Duodenal mucosa (tissue), 2 donors: ENCODE results near the gene SOCS1.
A peak's percentile ranks its signal among the peaks of the same experiment; 100 is the strongest.

Source experiments
- H3K27ac ChIP-seq: one replicate; pipeline ENCODE4 v1.7.0; 2013; ENCODE audit warnings: low read depth, low read length
- H3K27me3 ChIP-seq, 2 donors: one replicate each; pipeline ENCODE4 v1.7.0; 2013; ENCODE audit warnings: low read length in 2 of 2, control low read depth in 1 of 2; ENCODE audit not compliant: insufficient read depth in 2 of 2, control insufficient read depth in 1 of 2
- H3K36me3 ChIP-seq, 2 donors: one replicate each; pipeline ENCODE4 v1.7.0; 2013; ENCODE audit warnings: low read length in 2 of 2, control low read depth in 1 of 2; ENCODE audit not compliant: insufficient read depth in 2 of 2, control insufficient read depth in 1 of 2
- H3K4me1 ChIP-seq, 2 donors: one replicate each; pipeline ENCODE4 v1.7.0; 2013; ENCODE audit warnings: low read length in 2 of 2, control low read depth in 1 of 2; ENCODE audit not compliant: insufficient read depth in 2 of 2, control insufficient read depth in 1 of 2
- H3K4me3 ChIP-seq, 2 donors: one replicate each; pipeline ENCODE4 v1.7.0; 2013; ENCODE audit warnings: low read length in 2 of 2, low read depth in 1 of 2
- H3K9ac ChIP-seq, 2 donors: one replicate each; pipeline ENCODE4 v1.7.0; 2013; ENCODE audit warnings: low read length in 2 of 2, low read depth in 1 of 2
- H3K9me3 ChIP-seq, 2 donors: one replicate each; pipeline ENCODE4 v1.7.0; 2013; ENCODE audit warnings: low read length in 2 of 2, control low read depth in 1 of 2; ENCODE audit not compliant: control insufficient read depth in 1 of 2

Gene SOCS1

DNA sequence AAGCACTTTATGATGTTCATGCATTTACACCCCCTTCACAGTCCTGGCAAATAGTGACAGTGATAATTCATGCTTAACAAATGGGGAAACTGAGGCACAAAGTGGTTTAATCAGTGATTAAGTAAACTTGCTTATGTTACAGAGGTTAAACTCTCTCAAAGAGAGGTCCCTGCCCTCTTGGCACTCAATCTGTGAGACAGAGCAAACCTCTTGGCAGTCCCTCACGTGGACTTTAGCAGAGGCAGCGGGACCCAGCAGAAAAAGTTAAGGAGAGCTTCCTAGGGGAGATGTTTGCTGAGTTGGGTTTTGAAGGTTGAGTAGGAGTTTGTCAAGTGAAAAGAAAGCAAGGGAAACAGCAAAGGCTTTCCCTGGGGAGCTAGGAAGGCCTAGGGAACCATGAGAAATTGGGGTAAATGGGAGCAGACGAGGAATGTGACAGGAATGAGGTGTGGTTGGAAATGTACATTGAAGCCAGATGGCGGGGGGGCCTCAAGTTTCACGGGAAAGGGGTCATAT lies 10.7 kb downstream of the SOCS1 start:
- no peak overlapping the region for H3K4me3 ChIP-seq
- peaks cover 0 to 6% of the 10 kb centered on the region in 2 donors for H3K4me1 ChIP-seq
- no peak overlapping the region for H3K27ac ChIP-seq
- H3K27me3 ChIP-seq: no peaks in the 10 kb centered on the region
- no peaks in the 10 kb centered on the region for H3K36me3 ChIP-seq
- no peak overlapping the region for H3K9ac ChIP-seq
- H3K9me3 ChIP-seq: no peaks in the 10 kb centered on the region

- Histone ChIP-seq H3K27me3 (no peaks in the 10 kb centered on the region), H3K9ac (no peak overlapping the region), H3K4me1 (peaks cover 0 to 6% of the 10 kb centered on the region in 2 donors)
These were observed 13.3 kb downstream of the SOCS1 start for GRCh38 chr16:11242658-11243057.

GRCh38 chr16:11241480-11242204 lies 14.4 kb downstream of the SOCS1 start:
- H3K4me3 ChIP-seq: no peak overlapping the region
- H3K27ac ChIP-seq: no peak overlapping the region
- peaks cover 0 to 6% of the 10 kb centered on the region in 2 donors for H3K4me1 ChIP-seq
- H3K9me3 ChIP-seq: no peaks in the 10 kb centered on the region
- no peaks in the 10 kb centered on the region for H3K36me3 ChIP-seq
- no peak overlapping the region for H3K9ac ChIP-seq
- no peaks in the 10 kb centered on the region for H3K27me3 ChIP-seq

More at GRCh38 chr16:11242658-11243057, 13.3 kb downstream of the SOCS1 start:
- H3K36me3 ChIP-seq: no peaks in the 10 kb centered on the region
- H3K9me3 ChIP-seq: no peaks in the 10 kb centered on the region
- no peak overlapping the region for H3K27ac ChIP-seq
- H3K4me3 ChIP-seq: no peak overlapping the region

GRCh38 chr16:11240636-11241473 lies 15.1 kb downstream of the SOCS1 start:
- Histone ChIP-seq H3K4me3 (peak overlapping the region; percentile 4 to 30), H3K9me3 (no peaks in the 10 kb centered on the region), H3K36me3 (no peaks in the 10 kb centered on the region), H3K27me3 (no peaks in the 10 kb centered on the region), H3K4me1 (peaks cover 0 to 6% of the 10 kb centered on the region in 2 donors), H3K27ac (no peak overlapping the region), H3K9ac (peak overlapping the region in 1 of 2 donors; percentile 54)

- Histone ChIP-seq H3K9ac (no peak overlapping the region), H3K9me3 (no peaks in the 10 kb centered on the region), H3K4me1 (peaks cover under 1 to 6% of the 10 kb centered on the region in 2 donors), H3K36me3 (no peaks in the 10 kb centered on the region), H3K27me3 (no peaks in the 10 kb centered on the region), H3K4me3 (peak overlapping the region in 1 of 2 donors; percentile 30), H3K27ac (no peak overlapping the region)
These were observed 16.1 kb downstream of the SOCS1 start for GRCh38 chr16:11239644-11240632.

DNA sequence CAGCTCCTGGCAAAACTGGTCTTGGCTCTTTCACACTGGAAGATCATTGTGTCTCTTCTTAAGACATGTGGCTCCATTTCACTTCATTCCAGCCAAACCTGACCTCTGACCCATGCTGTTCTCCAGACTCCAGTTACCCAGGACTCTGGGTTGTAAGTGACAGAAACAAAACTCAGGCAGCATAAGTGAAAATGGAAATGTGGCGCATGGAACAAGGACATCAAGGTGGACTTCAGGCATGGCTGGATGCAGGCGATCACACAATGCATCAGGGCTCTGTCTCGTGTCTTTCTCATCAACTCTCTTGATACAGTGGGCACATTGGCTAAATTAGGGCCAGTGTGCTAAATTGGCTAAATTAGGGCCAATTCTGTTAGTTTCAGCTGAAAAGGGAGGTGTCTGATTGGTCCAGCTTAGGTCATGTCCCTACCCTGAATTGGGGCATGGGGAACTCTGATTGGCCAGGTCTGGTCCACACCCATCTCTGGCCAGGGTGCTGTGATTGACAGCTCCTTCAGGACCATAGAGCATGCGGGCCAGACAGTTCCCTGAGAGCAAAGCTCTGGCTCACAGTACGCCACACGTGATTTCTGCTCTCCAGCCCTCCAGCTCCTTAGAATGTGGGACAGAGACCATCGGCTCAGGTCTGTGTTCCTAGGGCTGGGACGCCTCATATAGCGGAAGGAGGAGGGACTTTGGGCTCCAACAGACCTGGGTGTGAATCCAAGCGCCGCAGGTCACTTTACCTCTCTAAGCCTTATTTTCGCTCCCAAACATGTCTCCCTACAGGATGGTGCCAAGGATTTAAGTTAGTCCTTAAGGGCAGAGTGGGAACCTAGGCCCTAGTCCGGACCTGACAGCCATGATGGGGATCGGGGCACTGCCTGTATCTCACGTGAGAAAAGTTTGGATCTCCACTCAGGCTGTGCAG lies 17.5 kb downstream of the SOCS1 start:
- H3K4me1 ChIP-seq: peaks cover 4 to 6% of the 10 kb centered on the region in 2 donors
- H3K9me3 ChIP-seq: no peaks in the 10 kb centered on the region
- no peak overlapping the region for H3K9ac ChIP-seq
- H3K36me3 ChIP-seq: no peaks in the 10 kb centered on the region
- H3K27me3 ChIP-seq: no peaks in the 10 kb centered on the region
- no peak overlapping the region for H3K27ac ChIP-seq
- H3K4me3 ChIP-seq: no peak overlapping the region

DNA sequence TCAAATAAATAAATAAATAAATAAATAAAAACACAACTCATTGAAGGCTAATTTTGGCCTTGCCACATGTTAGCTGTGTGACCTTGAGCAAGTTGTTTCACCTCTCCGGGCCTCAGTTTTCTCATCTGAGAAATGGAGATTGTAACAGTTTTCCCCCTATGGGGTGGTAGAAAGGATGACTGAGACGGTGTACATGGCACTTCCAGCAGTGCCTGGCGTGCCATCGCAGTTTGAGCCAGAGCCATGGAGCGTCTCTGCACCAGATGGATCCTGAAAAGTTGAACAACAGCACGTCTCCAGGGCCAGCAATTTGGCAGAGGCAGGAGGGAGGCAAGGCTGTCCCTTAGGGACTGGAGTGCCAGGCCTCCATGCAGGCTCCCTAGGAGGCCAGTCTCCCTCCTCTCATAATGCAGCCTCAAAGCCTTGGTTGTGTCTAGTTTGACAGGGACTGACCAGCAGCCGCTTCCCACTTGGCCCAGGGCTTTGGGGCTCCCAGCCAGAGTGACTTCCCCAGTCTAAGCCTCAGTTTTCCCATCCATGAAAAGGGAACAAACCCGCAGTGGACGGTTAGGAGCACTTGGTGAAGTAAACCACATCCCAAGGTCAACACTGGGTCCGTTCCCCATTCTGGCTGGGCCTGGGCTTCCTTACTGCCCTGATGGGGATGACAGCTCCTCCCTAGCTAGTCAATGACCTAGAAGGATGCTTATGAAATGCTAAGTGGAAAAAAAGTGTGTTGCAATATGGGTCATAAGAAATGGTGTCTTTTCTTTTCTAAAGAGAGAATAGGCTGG lies 19.3 kb downstream of the SOCS1 start:
- no peaks in the 10 kb centered on the region for H3K9me3 ChIP-seq
- no peak overlapping the region for H3K27ac ChIP-seq
- peaks cover 7 to 11% of the 10 kb centered on the region in 2 donors for H3K4me1 ChIP-seq
- no peak overlapping the region for H3K9ac ChIP-seq
- H3K27me3 ChIP-seq: no peaks in the 10 kb centered on the region
- H3K36me3 ChIP-seq: no peaks in the 10 kb centered on the region
- no peak overlapping the region for H3K4me3 ChIP-seq

DNA sequence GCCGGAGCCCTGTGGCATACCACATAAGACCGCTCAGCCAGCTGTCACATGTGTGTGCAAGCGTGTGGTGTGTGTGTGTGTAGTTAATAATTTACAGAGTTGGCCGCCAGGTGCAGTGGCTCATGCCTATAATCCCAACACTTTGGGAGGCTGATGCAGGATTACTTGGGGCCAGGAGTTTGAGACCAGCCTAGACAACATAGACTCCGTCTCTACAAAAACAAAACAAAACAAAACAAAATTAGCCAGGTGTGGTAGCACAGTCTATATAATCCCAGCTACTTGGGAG lies 20.4 kb downstream of the SOCS1 start:
- H3K27me3 ChIP-seq: no peaks in the 10 kb centered on the region
- H3K4me3 ChIP-seq: no peak overlapping the region
- peaks cover 7 to 8% of the 10 kb centered on the region in 2 donors for H3K4me1 ChIP-seq
- no peak overlapping the region for H3K27ac ChIP-seq
- no peaks in the 10 kb centered on the region for H3K36me3 ChIP-seq
- no peak overlapping the region for H3K9ac ChIP-seq
- no peaks in the 10 kb centered on the region for H3K9me3 ChIP-seq
